BLaER1 (cell line): ENCODE measurements around the gene SLC24A3.

Experiments
- H3K27ac ChIP-seq: shearing (Covaris generic); formaldehyde crosslinking; 2 replicates; pipeline ENCODE4 v1.8.1; 2022
- H3K27me3 ChIP-seq: shearing (Covaris generic); formaldehyde crosslinking; 2 replicates; pipeline ENCODE4 v1.8.1; 2022
- H3K36me3 ChIP-seq: shearing (Covaris generic); formaldehyde crosslinking; 2 replicates; pipeline ENCODE4 v1.8.1; 2022
- H3K4me1 ChIP-seq: shearing (Covaris generic); formaldehyde crosslinking; 2 replicates; pipeline ENCODE4 v1.8.1; 2022
- H3K4me2 ChIP-seq: shearing (Covaris generic); formaldehyde crosslinking; 2 replicates; pipeline ENCODE4 v1.8.1; 2022
- H3K4me3 ChIP-seq: shearing (Covaris generic); formaldehyde crosslinking; 2 replicates; pipeline ENCODE4 v1.8.1; 2022
- H3K9ac ChIP-seq: shearing (Covaris generic); formaldehyde crosslinking; 2 replicates; pipeline ENCODE4 v1.8.1; 2022
- H3K9me3 ChIP-seq: shearing (Covaris generic); formaldehyde crosslinking; 2 replicates; pipeline ENCODE4 v1.8.1; 2022
- H4K20me1 ChIP-seq: shearing (Covaris generic); formaldehyde crosslinking; 2 replicates; pipeline ENCODE4 v1.8.1; 2022
- Cebpa-rat ChIP-seq: shearing (Covaris generic); IDR thresholded peaks from 2 replicates; pipeline ENCODE4 v1.8.1; 2022

The SLC24A3 gene

DNA sequence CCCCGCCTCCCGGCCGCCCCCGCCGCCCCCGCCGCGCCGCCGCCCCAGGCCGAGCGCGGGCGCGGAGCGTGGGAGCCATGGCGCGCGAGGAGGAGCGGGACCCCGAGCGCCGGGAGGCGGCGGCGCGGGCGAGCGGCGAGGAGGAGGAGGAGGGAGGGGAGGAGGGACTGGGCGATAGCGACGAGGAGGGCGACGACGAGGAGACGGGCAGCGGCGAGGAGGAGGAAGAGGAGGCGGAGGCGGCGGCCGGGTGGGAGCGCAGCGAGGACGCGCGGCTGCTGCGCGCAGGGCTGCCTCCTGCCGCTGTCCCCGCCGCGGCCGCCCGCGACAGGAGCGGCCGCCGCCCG, at the start of gene SLC24A3:
Gene SLC24A3, plus strand, starts transcription at position 174 of the 347 bp plus-strand sequence.
- Histone ChIP-seq H4K20me1 (no peaks in the 10 kb centered on the region), H3K9ac (no peak within 1 kb of the TSS), H3K27me3 (peaks cover 44% of the 10 kb centered on the region), H3K4me2 (no peak within 1 kb of the TSS), H3K9me3 (peaks cover 19% of the 10 kb centered on the region), H3K27ac (no peak within 1 kb of the TSS), H3K36me3 (no peaks in the 10 kb centered on the region), H3K4me3 (no peak within 1 kb of the TSS), H3K4me1 (no peaks in the 10 kb centered on the region)
- no peak for TF ChIP-seq Cebpa-rat

DNA sequence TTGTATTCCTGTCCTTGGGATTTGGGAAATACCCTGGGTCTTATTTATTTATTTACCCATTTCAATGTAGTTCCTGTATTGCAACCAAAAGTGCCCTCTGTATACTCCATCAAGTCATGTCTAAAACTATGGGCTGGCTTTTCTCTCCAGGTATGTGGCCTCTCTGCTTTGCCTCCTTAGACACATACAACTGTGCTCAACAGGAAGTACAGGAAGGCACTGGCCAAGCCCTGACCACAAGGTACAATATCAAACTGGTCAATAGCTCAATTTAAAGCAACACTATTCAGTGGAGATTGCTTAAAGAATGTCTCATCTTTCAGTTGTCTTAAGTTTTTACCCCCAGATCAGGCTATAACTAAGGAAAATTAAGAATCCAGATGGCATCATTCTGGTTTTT, 42.3 kb upstream of the SLC24A3 start:
- Histone ChIP-seq H3K4me3 (no peak overlapping the region), H3K4me1 (no peaks in the 10 kb centered on the region), H3K27me3 (no peaks in the 10 kb centered on the region), H3K9me3 (no peaks in the 10 kb centered on the region), H4K20me1 (no peaks in the 10 kb centered on the region), H3K4me2 (no peak overlapping the region), H3K9ac (no peak overlapping the region), H3K36me3 (no peaks in the 10 kb centered on the region), H3K27ac (no peak overlapping the region)
- TF ChIP-seq Cebpa-rat, result no peak

- Histone ChIP-seq H3K36me3 (no peaks in the 10 kb centered on the region), H3K27ac (no peak overlapping the region), H3K9ac (no peak overlapping the region), H3K4me2 (no peak overlapping the region), H3K27me3 (no peaks in the 10 kb centered on the region), H4K20me1 (no peaks in the 10 kb centered on the region), H3K4me1 (no peaks in the 10 kb centered on the region), H3K4me3 (no peak overlapping the region), H3K9me3 (no peaks in the 10 kb centered on the region)
- TF ChIP-seq Cebpa-rat, result no peak
Observed at GRCh38 chr20:19172637-19173036, 39.8 kb upstream of the SLC24A3 start.

DNA sequence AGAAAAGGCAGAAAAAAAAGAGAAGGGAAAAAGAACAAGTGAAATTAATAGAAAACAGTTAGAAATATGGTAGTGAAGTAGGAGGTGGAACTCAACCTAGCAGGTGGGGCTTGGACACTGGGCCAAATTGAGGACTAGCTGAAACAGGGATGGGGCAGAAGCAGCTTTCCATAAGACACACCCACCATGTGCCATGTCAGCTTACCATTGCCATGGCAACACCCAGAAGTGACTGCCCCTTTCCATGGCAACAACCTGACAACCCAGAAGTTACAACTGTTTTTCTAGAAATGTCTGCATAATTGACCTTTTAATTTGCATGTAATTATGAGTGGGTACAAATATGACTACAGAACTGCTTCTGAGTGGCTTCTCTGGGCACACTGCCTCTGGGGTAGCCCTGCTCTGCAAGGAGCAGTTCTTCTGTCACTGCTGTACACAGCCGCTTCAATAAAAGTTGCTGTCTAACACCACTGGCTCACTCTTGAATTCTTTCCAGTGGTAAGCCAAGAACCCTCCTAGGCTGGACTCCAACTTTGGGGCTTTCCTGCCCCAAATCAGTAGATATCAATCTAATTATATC, 35.9 kb upstream of the SLC24A3 start:
- no peak for TF ChIP-seq Cebpa-rat
- no peaks in the 10 kb centered on the region for H3K36me3 ChIP-seq
- H3K27ac ChIP-seq, result no peak overlapping the region
- H4K20me1 ChIP-seq, result no peaks in the 10 kb centered on the region
- no peak overlapping the region for H3K9ac ChIP-seq
- no peaks in the 10 kb centered on the region for H3K27me3 ChIP-seq
- no peak overlapping the region for H3K4me2 ChIP-seq
- no peaks in the 10 kb centered on the region for H3K9me3 ChIP-seq
- no peaks in the 10 kb centered on the region for H3K4me1 ChIP-seq
- H3K4me3 ChIP-seq, result no peak overlapping the region

DNA sequence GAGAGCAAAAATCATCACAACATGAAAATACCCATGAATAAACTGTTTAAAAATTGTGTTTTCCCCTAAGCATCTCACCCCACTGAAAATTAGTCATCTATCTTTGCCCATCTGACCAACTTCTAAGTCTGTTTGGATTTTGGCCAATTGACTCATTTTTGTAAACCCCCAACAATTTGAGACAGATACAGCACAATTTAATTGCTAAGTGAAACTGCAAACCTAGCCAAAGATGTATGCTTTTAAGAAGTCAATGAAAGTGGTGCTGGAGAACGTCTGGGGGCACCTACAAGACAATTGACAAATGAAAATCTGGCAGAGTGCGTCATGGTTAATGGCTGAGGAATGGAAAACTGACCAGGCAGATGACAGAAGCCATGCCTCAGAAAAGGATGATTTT, 30.9 kb upstream of the SLC24A3 start:
- TF ChIP-seq Cebpa-rat, result no peak
- no peaks in the 10 kb centered on the region for H3K36me3 ChIP-seq
- H3K27ac ChIP-seq, result no peak overlapping the region
- H3K27me3 ChIP-seq, result no peaks in the 10 kb centered on the region
- no peaks in the 10 kb centered on the region for H4K20me1 ChIP-seq
- no peak overlapping the region for H3K4me2 ChIP-seq
- no peaks in the 10 kb centered on the region for H3K9me3 ChIP-seq
- H3K9ac ChIP-seq, result no peak overlapping the region
- no peak overlapping the region for H3K4me3 ChIP-seq
- H3K4me1 ChIP-seq, result no peaks in the 10 kb centered on the region

GRCh38 chr20:19185083-19185482, 27.4 kb upstream of the SLC24A3 start:
- Histone ChIP-seq H3K27ac (no peak overlapping the region), H3K9me3 (no peaks in the 10 kb centered on the region), H3K4me2 (no peak overlapping the region), H3K36me3 (no peaks in the 10 kb centered on the region), H3K27me3 (no peaks in the 10 kb centered on the region), H3K4me1 (no peaks in the 10 kb centered on the region), H3K9ac (no peak overlapping the region), H4K20me1 (no peaks in the 10 kb centered on the region), H3K4me3 (no peak overlapping the region)
- TF ChIP-seq Cebpa-rat, result no peak

DNA sequence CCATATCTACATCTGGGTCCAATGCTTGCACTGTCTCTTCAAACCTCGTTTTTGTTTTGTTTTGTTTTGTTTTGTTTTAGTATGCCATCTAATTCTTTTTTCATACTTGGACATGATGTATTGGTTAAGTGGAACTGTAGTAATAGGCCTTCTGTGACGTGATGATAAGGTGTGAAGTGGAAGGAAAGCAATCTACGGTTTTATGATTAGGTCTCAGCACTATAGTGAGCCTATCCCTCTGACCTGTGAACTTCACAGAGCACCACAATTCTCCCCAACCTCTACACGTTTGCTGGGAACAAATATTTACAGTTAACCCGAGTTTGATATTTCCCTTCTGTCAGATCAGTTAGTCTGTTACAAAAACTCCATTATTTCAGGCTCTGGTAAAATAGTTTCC, 19.1 kb upstream of the SLC24A3 start:
- H3K9ac ChIP-seq, result no peak overlapping the region
- no peaks in the 10 kb centered on the region for H3K27me3 ChIP-seq
- no peaks in the 10 kb centered on the region for H4K20me1 ChIP-seq
- no peak overlapping the region for H3K4me3 ChIP-seq
- TF ChIP-seq Cebpa-rat, result no peak
- no peak overlapping the region for H3K27ac ChIP-seq
- no peaks in the 10 kb centered on the region for H3K9me3 ChIP-seq
- no peaks in the 10 kb centered on the region for H3K4me1 ChIP-seq
- H3K36me3 ChIP-seq, result no peaks in the 10 kb centered on the region
- no peak overlapping the region for H3K4me2 ChIP-seq

GRCh38 chr20:19205981-19206396, 6.5 kb upstream of the SLC24A3 start:
- Histone ChIP-seq H4K20me1 (no peaks in the 10 kb centered on the region), H3K27ac (no peak overlapping the region), H3K4me2 (no peak overlapping the region), H3K4me1 (no peaks in the 10 kb centered on the region), H3K9ac (no peak overlapping the region), H3K9me3 (no peaks in the 10 kb centered on the region), H3K27me3 (peaks cover 6% of the 10 kb centered on the region), H3K4me3 (no peak overlapping the region), H3K36me3 (no peaks in the 10 kb centered on the region)
- TF ChIP-seq Cebpa-rat, result no peak

DNA sequence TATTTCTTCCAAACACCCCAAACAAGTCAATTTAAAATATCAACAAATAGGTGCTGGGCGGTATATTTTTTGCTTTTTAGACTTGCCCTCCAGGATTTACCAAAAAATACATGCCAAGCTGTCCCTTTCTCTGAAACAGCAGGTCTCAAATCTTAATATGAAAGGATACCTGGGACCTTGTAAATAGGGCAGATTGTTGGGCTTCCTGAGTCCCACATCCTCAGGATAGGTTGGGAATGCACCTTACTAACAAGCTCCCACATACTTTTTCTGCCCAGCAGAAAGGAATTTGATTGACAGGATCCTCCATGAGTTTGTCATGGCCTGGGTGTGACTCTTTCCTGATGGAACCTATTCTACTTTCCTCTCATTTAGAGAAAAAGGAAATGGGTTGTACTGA, 4.9 kb upstream of the SLC24A3 start:
- Histone ChIP-seq H4K20me1 (no peaks in the 10 kb centered on the region), H3K27ac (no peak overlapping the region), H3K4me3 (no peak overlapping the region), H3K4me2 (no peak overlapping the region), H3K36me3 (no peaks in the 10 kb centered on the region), H3K9ac (no peak overlapping the region), H3K4me1 (no peaks in the 10 kb centered on the region), H3K27me3 (peaks cover 21% of the 10 kb centered on the region), H3K9me3 (peaks cover 11% of the 10 kb centered on the region; the same call in 1 of the 2 replicates)
- no peak for TF ChIP-seq Cebpa-rat

DNA sequence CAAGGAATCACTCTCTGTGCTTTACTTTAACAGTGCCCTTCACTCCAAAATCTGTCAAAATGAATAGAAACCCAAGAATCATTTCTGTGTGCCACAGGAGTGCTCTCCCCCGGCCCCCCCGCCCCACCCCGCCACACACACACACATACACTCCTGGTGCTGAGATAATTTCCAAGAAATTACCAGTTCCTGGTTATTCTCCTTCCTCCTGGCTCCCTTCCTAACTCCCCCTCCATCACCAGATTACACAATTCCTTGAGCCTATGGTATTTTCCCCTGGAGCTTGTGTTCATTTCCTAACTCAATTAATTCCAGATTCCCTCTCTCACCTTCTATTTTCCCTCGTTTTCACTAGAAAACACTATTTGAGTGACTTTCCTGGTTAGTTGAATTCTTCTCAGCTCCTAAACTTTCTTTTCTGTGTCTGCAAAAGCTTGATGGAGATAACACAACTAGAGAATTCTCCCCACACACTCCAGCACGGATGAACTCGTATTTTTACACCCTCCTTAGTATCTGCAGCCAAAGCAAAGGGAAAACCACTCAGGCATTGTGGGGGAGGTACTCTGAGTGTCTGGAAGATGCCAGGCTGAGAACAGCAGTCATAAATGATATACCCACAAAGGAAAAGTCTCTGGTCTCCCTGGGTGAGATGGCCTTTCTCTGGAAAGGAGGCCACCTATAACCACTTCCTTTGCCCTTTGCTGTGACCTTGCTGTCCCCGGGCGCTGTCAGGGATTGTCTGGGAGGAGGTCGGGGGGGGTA, 1.9 kb upstream of the SLC24A3 start:
- peaks cover 19% of the 10 kb centered on the region for H3K9me3 ChIP-seq
- H3K4me2 ChIP-seq, result no peak overlapping the region
- H3K9ac ChIP-seq, result no peak overlapping the region
- H3K4me3 ChIP-seq, result no peak overlapping the region
- H3K36me3 ChIP-seq, result no peaks in the 10 kb centered on the region
- H3K27ac ChIP-seq, result no peak overlapping the region
- peaks cover 44% of the 10 kb centered on the region for H3K27me3 ChIP-seq
- no peaks in the 10 kb centered on the region for H4K20me1 ChIP-seq
- no peaks in the 10 kb centered on the region for H3K4me1 ChIP-seq
- no peak for TF ChIP-seq Cebpa-rat
